GM15510 (cell line): ENCODE results near the gene ANKH.

Source experiments
- POLR2A ChIP-seq: IDR thresholded peaks from 3 replicates; pipeline ENCODE4 v1.6.1; 2011; ENCODE audit warnings: borderline replicate concordance; ENCODE audit not compliant: insufficient read length; ENCODE audit errors: extremely low read depth

ANKH gene

GRCh38 chr5:14809369-14810155, 62.0 kb downstream of the ANKH start:
- TF ChIP-seq POLR2A = no peak

- TF ChIP-seq POLR2A = no peak
These were observed 64.1 kb downstream of the ANKH start for GRCh38 chr5:14807471-14807870.

GRCh38 chr5:14806456-14806855, 65.1 kb downstream of the ANKH start:
- TF ChIP-seq POLR2A = no peak

GRCh38 chr5:14802541-14802940, 69.0 kb downstream of the ANKH start:
- TF ChIP-seq POLR2A = no peak

GRCh38 chr5:14801792-14802191, 69.8 kb downstream of the ANKH start:
- TF ChIP-seq POLR2A = no peak

- TF ChIP-seq POLR2A = no peak
These were observed 76.9 kb downstream of the ANKH start for GRCh38 chr5:14794583-14795230.

GRCh38 chr5:14793851-14794250, 77.7 kb downstream of the ANKH start:
- no peak for TF ChIP-seq POLR2A

GRCh38 chr5:14790911-14791310, 80.7 kb downstream of the ANKH start:
- no peak for TF ChIP-seq POLR2A

- TF ChIP-seq POLR2A = no peak
These were observed 81.4 kb downstream of the ANKH start for GRCh38 chr5:14790220-14790619.

GRCh38 chr5:14787801-14788579, 83.6 kb downstream of the ANKH start:
- TF ChIP-seq POLR2A = no peak

- no peak for TF ChIP-seq POLR2A
These were observed 87.9 kb downstream of the ANKH start for GRCh38 chr5:14783691-14784090.

GRCh38 chr5:14782591-14782990, 89.0 kb downstream of the ANKH start:
- no peak for TF ChIP-seq POLR2A

GRCh38 chr5:14781106-14781505, 90.5 kb downstream of the ANKH start:
- TF ChIP-seq POLR2A = no peak

- no peak for TF ChIP-seq POLR2A
These were observed 91.6 kb downstream of the ANKH start for GRCh38 chr5:14779975-14780374.

- TF ChIP-seq POLR2A = no peak
These were observed 92.8 kb downstream of the ANKH start for GRCh38 chr5:14778792-14779070.
